ENCODE measurements around the gene CDC25B.

CDC25B gene

DNA sequence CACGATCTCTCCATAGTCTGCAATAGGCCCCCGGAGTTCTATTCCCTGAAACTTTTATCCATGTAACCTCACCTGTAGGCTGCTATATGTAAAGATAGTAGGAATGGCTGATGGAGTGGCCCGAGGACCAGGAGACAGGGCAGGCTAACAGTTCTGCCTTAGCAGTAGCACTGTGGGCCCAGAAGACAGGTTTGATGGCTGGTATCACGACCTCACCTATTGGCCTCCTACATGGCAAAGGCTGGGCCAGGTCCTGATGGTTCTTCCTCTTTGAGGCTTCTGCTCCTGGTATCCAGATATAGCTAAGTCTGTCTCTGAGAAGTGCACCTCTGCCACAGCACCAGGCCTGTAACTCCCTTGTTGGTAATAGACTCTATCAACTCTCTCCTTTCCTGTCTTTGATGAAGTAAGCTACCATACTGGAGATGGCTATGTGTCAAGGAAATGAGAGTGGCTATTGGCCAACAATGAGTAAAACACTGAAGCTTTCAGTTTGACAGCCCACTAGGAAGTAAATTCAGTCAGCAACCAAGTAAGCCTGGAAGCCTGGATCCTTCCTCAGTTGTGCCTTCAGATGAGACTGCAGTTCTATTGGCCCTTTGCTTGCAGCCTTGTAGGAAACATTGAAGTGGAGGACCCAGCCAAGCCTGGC is 20.5 kb upstream of the CDC25B start:
- peaks cover 3% of the 10 kb centered on the region; the same call in 1 of the 2 replicates for H3K4me1 ChIP-seq (ENCODE audit: control insufficient read depth, insufficient read depth, low read length)
- no peaks in the 10 kb centered on the region for H3K36me3 ChIP-seq (ENCODE audit: control insufficient read depth, insufficient read depth, low read length)
- no peak overlapping the region for H3K4me3 ChIP-seq (ENCODE audit: low read length)
- H3K9me3 ChIP-seq (ENCODE audit: control insufficient read depth, insufficient read depth, low read length) = no peaks in the 10 kb centered on the region
- DNase-seq (ENCODE audit: low read depth, low spot score) = no peak
- H3K27me3 ChIP-seq (ENCODE audit: control insufficient read depth, insufficient read depth, low read length) = no peaks in the 10 kb centered on the region; the same call in 1 of the 2 replicates
- H3K27ac ChIP-seq (ENCODE audit: low read length) = no peak overlapping the region
- WGBS (ENCODE audit: insufficient coverage, insufficient read length) = no CpG with 5 or more reads among the region's 4 CpGs

DNA sequence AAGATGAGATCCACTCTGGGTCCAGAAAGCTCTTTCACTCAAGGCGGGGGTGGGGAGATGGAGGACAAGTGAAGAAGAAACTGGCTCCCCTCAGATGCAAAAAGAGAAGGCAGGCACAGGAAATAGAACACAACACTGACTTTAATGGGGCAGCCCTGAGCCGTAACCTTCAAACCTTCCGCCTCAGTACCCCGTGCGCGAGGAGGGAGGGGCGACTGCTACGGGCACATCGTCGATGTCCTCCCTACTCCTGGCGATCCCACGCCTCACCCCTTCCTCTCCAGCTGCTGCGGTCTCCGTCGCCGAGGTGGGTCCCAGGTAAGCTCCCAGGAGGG is 18.8 kb upstream of the CDC25B start:
- Histone ChIP-seq H3K36me3 (ENCODE audit: control insufficient read depth, insufficient read depth, low read length) (no peaks in the 10 kb centered on the region), H3K27ac (ENCODE audit: low read length) (no peak overlapping the region), H3K9me3 (ENCODE audit: control insufficient read depth, insufficient read depth, low read length) (no peaks in the 10 kb centered on the region), H3K4me1 (ENCODE audit: control insufficient read depth, insufficient read depth, low read length) (peaks cover 3% of the 10 kb centered on the region; the same call in 1 of the 2 replicates), H3K27me3 (ENCODE audit: control insufficient read depth, insufficient read depth, low read length) (no peaks in the 10 kb centered on the region; the same call in 1 of the 2 replicates), H3K4me3 (ENCODE audit: low read length) (peak overlapping the region; percentile 63; the same call in 1 of the 2 replicates)
- WGBS (ENCODE audit: insufficient coverage, insufficient read length) = no CpG with 5 or more reads among the region's 16 CpGs
- no peak for DNase-seq (ENCODE audit: low read depth, low spot score)

DNA sequence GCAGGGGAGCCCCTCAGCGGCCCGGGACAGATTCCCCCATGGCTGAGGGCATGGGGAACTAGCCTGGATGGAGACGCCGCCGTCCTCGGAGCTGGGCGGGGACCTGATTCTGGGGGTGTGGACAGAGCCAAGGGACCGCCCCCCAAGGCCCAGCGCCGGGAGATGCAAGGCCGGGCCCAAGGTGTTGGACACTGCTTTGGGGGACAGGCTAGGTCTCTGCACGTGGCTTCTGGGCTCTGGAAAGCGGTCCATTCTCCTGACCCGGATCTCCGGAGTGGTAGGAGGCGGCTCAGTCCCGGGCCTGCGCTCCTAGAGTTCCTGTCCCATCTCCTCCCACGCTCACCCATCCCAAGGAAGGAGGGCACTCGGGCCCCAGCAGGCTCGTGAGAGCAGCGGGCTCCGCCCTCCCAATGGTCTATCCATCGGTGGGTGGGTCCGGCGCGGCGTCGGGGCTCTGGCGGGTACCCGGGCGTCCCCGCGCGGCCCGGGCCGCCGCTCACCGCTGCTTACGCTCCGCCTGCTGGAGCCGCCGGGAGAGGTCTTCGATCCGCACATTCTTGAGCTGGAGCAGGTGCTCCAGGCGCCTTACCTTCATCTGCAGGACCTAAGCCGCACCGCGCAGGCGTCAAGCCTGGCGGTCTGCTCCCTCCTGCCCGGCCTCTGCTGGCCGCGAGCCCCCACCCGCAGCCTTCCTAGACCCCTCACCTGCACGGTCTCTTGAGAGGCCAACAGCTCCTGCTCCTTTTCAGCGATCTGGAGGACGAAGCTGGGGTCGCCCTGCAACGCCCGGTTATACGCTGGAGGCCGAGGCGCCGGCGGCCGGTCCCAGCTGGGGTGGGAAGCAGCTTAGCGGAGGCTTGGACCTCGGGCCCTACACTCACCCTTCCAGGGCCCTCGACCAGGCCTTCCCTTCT is 18.1 kb upstream of the CDC25B start:
- H3K4me3 ChIP-seq (ENCODE audit: low read length) = peak overlapping the region; percentile 63; the same call in 1 of the 2 replicates
- no peaks in the 10 kb centered on the region for H3K9me3 ChIP-seq (ENCODE audit: control insufficient read depth, insufficient read depth, low read length)
- no peak overlapping the region for H3K27ac ChIP-seq (ENCODE audit: low read length)
- WGBS (ENCODE audit: insufficient coverage, insufficient read length) = no CpG with 5 or more reads among the region's 70 CpGs
- no peaks in the 10 kb centered on the region; the same call in 1 of the 2 replicates for H3K27me3 ChIP-seq (ENCODE audit: control insufficient read depth, insufficient read depth, low read length)
- H3K4me1 ChIP-seq (ENCODE audit: control insufficient read depth, insufficient read depth, low read length) = peaks cover 3% of the 10 kb centered on the region; the same call in 1 of the 2 replicates
- H3K36me3 ChIP-seq (ENCODE audit: control insufficient read depth, insufficient read depth, low read length) = no peaks in the 10 kb centered on the region
- no peak for DNase-seq (ENCODE audit: low read depth, low spot score)

DNA sequence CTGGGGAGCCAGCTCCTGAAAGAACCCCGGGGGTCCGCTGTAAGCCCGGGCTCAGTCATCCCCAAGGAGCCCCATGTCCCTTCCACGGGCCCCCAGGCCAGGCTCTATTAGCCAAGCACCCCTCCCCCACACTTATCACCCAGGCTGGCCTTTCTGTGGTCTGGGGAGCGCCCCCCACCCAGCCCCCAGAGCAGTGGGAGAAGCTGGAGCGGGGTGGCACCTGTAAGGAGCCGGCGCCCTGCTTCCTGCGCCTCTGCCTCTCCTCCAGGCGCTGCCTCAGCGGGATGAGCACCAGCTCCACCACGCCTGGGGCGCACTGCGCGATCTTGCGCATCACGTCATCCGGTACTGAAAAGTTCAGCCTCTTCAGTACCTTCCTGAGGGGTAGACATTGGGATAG is 17.1 kb upstream of the CDC25B start:
- Histone ChIP-seq H3K27ac (ENCODE audit: low read length) (no peak overlapping the region), H3K4me3 (ENCODE audit: low read length) (no peak overlapping the region), H3K9me3 (ENCODE audit: control insufficient read depth, insufficient read depth, low read length) (no peaks in the 10 kb centered on the region), H3K4me1 (ENCODE audit: control insufficient read depth, insufficient read depth, low read length) (peaks cover 3% of the 10 kb centered on the region; the same call in 1 of the 2 replicates), H3K27me3 (ENCODE audit: control insufficient read depth, insufficient read depth, low read length) (no peaks in the 10 kb centered on the region; the same call in 1 of the 2 replicates), H3K36me3 (ENCODE audit: control insufficient read depth, insufficient read depth, low read length) (no peaks in the 10 kb centered on the region)
- WGBS (ENCODE audit: insufficient coverage, insufficient read length) = no CpG with 5 or more reads among the region's 18 CpGs
- no peak for DNase-seq (ENCODE audit: low read depth, low spot score)

DNA sequence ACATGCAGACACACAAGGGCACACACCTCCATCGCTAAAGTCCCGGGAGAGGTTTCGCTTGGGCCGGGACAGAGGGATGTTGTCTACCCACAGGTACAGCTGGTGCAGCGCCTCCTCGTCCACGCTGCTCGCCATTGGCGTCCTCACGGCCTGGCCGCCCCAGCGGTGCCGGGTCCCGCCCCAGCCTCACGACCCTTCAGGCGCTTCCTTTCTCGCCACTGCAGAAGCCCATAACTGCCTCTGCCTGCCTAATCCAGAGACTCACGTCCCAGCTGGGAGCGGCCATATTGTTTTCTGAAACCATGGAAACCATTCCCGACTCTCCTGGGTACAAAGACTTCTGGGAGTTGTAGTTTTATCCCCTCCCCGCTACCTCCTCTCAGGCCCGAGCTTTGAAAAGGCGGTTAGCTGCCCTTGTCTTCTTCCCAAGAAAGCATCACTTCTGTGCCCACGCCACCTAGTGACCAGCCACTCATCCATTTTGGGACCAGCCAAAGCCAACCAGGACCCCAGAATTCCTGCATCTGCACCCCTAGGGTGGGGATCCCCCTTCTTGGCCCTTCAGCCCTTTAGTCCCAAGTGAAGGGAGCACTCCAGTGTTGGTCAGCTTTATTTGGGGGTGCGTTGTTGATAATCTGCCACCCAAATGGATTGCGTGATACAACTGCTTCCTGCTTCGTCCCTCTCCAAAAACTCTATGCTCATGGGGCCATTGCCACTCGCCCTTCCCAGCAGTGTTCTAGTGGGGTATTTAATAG is 14.8 kb upstream of the CDC25B start, which contains the start of gene SPEF1:
TSS of gene SPEF1 (minus strand) at position 296 of the 758 bp plus-strand sequence. CDS start at position 135, 161 bp downstream.
- no CpG with 5 or more reads among the region's 28 CpGs for WGBS (ENCODE audit: insufficient coverage, insufficient read length)
- Histone ChIP-seq H3K9me3 (ENCODE audit: control insufficient read depth, insufficient read depth, low read length) (no peaks in the 10 kb centered on the region), H3K4me1 (ENCODE audit: control insufficient read depth, insufficient read depth, low read length) (peaks cover 7% of the 10 kb centered on the region), H3K27ac (ENCODE audit: low read length) (no peak within 1 kb of the TSS), H3K36me3 (ENCODE audit: control insufficient read depth, insufficient read depth, low read length) (0 out of 2 replicates have a peak, but pooled peaks cover 3% of the 10 kb centered on the region), H3K4me3 (ENCODE audit: low read length) (peak within 1 kb of the TSS; percentile 34; the same call in 1 of the 2 replicates), H3K27me3 (ENCODE audit: control insufficient read depth, insufficient read depth, low read length) (no peaks in the 10 kb centered on the region; the same call in 1 of the 2 replicates)
- DNase-seq (ENCODE audit: low read depth, low spot score) = no peak

DNA sequence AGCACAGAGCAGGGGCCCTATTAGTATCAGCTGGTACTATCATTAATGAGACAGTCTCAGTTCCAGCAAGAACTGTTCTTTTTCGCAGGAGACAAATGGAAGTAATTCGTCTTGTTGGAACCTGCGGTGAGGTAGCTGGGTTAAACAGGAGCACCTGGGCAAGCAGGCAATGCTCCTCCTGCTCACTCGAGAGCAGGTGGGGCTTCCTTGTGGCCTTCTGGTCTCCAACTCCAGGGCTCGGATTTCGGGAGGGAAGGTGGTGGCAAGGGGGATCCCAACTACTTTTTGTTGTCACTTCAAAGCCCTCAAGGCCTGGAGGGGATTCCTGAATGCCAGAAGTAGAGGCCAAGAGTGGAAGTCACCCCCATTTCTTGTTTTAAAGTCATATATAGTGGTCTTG is 13.5 kb upstream of the CDC25B start:
- H3K36me3 ChIP-seq (ENCODE audit: control insufficient read depth, insufficient read depth, low read length) = 0 out of 2 replicates have a peak, but pooled peaks cover 3% of the 10 kb centered on the region
- H3K9me3 ChIP-seq (ENCODE audit: control insufficient read depth, insufficient read depth, low read length) = no peaks in the 10 kb centered on the region
- H3K27me3 ChIP-seq (ENCODE audit: control insufficient read depth, insufficient read depth, low read length) = no peaks in the 10 kb centered on the region; the same call in 1 of the 2 replicates
- no peak overlapping the region for H3K27ac ChIP-seq (ENCODE audit: low read length)
- H3K4me3 ChIP-seq (ENCODE audit: low read length) = no peak overlapping the region
- no peak for DNase-seq (ENCODE audit: low read depth, low spot score)
- peaks cover 4% of the 10 kb centered on the region for H3K4me1 ChIP-seq (ENCODE audit: control insufficient read depth, insufficient read depth, low read length)
- no CpG with 5 or more reads among the region's 6 CpGs for WGBS (ENCODE audit: insufficient coverage, insufficient read length)

DNA sequence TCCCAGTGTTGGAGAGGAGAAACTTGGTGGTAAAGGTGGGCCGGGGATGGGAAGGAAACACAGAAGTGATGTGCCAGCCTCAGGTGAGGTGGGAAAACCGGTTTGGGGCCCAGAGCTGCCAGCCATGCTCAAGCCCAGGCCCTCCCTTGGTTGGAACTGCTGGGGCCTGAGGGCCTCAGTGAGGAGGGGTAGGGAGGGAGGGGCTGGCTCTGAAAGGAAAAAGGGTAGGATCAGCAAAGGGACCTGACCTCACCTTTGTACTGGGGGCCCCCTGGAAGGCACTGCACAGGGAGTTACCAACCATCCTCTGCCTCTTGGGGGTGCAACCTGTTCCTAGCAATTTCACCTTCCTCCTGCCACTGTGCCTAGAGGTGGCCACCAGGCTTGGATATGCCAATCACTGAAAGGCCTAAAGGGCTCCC is 13.0 kb upstream of the CDC25B start:
- peaks cover 4% of the 10 kb centered on the region for H3K4me1 ChIP-seq (ENCODE audit: control insufficient read depth, insufficient read depth, low read length)
- no peaks in the 10 kb centered on the region for H3K9me3 ChIP-seq (ENCODE audit: control insufficient read depth, insufficient read depth, low read length)
- no peak for DNase-seq (ENCODE audit: low read depth, low spot score)
- no peak overlapping the region for H3K27ac ChIP-seq (ENCODE audit: low read length)
- WGBS (ENCODE audit: insufficient coverage, insufficient read length) = no CpG with 5 or more reads among the region's 2 CpGs
- no peak overlapping the region for H3K4me3 ChIP-seq (ENCODE audit: low read length)
- H3K27me3 ChIP-seq (ENCODE audit: control insufficient read depth, insufficient read depth, low read length) = no peaks in the 10 kb centered on the region; the same call in 1 of the 2 replicates
- 0 out of 2 replicates have a peak, but pooled peaks cover 3% of the 10 kb centered on the region for H3K36me3 ChIP-seq (ENCODE audit: control insufficient read depth, insufficient read depth, low read length)

DNA sequence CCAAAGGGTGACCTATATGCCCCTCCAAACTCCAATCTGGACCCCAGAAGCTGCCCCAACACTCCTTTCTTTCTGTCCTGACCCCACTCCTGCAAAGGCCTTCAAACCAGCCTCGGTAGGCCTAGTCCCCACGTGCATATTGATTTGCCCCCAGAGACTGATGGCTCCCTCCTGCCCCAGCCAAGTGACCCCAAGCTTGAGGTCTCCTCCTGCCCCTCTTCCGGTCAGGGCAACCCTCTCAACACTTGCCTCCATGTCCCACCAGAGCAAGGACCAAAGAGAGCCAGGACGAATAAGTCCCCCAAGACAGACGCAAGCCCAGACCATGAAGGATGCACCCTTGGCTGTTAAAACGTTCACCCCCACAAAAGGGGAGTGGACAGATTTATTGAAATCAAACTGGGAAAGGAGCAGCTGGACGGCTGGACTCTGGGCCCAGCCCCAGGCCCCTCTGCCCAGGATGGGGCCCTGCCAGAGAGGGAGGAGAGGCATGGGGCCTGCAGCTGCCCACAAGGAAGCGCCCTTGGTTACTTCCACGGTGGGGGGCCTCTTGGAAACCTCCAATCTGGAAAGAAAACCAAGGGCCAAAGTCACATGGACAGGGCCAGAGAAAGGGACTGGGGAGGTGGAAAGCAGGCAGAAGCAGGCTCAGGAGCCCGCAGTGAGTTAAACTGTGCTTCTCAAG is 12.5 kb upstream of the CDC25B start:
- Histone ChIP-seq H3K4me1 (ENCODE audit: control insufficient read depth, insufficient read depth, low read length) (peaks cover 4% of the 10 kb centered on the region), H3K27ac (ENCODE audit: low read length) (no peak overlapping the region)

DNA sequence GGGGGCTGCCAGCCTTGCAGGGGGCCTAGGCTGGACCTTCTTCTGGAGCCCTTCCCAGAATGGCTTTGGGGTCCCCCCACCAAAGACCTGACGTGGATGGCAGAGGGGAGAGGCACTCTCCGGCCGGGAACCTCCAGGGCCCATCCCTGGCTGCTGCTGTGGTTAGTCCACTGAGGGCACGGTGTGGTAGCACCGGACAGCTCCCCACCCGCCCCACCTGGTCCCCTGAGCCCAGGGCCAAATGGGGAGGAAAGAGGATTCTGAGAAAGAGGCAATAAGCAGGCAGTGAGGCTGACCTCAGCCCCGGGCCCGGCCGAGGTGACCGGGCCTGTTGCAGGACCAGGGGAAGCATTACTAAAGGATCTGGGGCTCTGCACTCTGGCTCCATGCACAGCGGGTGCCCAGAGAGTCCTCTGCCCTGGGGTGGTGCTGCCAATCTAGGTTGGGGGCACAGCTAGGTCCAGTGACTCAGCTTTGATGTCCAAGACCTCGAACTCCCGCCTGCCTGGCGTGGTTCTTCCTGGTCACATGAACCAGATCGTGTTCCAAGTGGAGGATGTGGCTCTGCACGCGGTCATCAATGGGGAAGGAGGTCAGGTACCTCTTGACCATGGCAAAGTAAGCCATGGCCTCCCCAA is 11.8 kb upstream of the CDC25B start:
- H3K27ac ChIP-seq (ENCODE audit: low read length) = no peak overlapping the region
- no peaks in the 10 kb centered on the region for H3K9me3 ChIP-seq (ENCODE audit: control insufficient read depth, insufficient read depth, low read length)
- no peak for DNase-seq (ENCODE audit: low read depth, low spot score)
- WGBS (ENCODE audit: insufficient coverage, insufficient read length) = no CpG with 5 or more reads among the region's 17 CpGs
- 0 out of 2 replicates have a peak, but pooled peaks cover 3% of the 10 kb centered on the region for H3K36me3 ChIP-seq (ENCODE audit: control insufficient read depth, insufficient read depth, low read length)
- H3K4me3 ChIP-seq (ENCODE audit: low read length) = no peak overlapping the region
- no peaks in the 10 kb centered on the region for H3K27me3 ChIP-seq (ENCODE audit: control insufficient read depth, insufficient read depth, low read length)
- peaks cover 4% of the 10 kb centered on the region for H3K4me1 ChIP-seq (ENCODE audit: control insufficient read depth, insufficient read depth, low read length)

More for the DNA sequence above, 12.5 kb upstream of the CDC25B start:
- Histone ChIP-seq H3K4me3 (ENCODE audit: low read length) (no peak overlapping the region), H3K36me3 (ENCODE audit: control insufficient read depth, insufficient read depth, low read length) (0 out of 2 replicates have a peak, but pooled peaks cover 3% of the 10 kb centered on the region), H3K27me3 (ENCODE audit: control insufficient read depth, insufficient read depth, low read length) (no peaks in the 10 kb centered on the region; the same call in 1 of the 2 replicates), H3K9me3 (ENCODE audit: control insufficient read depth, insufficient read depth, low read length) (no peaks in the 10 kb centered on the region)
- no CpG with 5 or more reads among the region's 10 CpGs for WGBS (ENCODE audit: insufficient coverage, insufficient read length)
- no peak for DNase-seq (ENCODE audit: low read depth, low spot score)
